HEK293T (cell line): Measurements from ENCODE around the gene NLRX1.

Experiments
- CTCF ChIA-PET: fragments of 350-600 bp; formaldehyde crosslinking; extraction: SDS; loops from one replicate; lab custom pipeline; 2021; ENCODE audit warnings: antibody characterized with exemption, inconsistent platforms; lab: Yijun Ruan, JAX
- POLR2A ChIA-PET: fragments of 350-600 bp; formaldehyde crosslinking; extraction: SDS; loops from one replicate; lab custom pipeline; 2020; ENCODE audit warnings: antibody characterized with exemption, inconsistent platforms; lab: Yijun Ruan, JAX
- DNase-seq: peaks from one replicate; pipeline ENCODE4 v3.0.0; 2012; ENCODE audit warnings: mixed read lengths; ENCODE audit errors: extremely low spot score
- ARNT ChIP-seq: fragments of 450-650 bp; IDR thresholded peaks from 2 replicates; pipeline ENCODE4 v1.6.1; 2017; ENCODE audit warnings: mild to moderate bottlenecking
- BHLHE40 ChIP-seq: fragments of 450-650 bp; IDR thresholded peaks from 2 replicates; pipeline ENCODE4 v1.6.1; 2016; ENCODE audit warnings: mild to moderate bottlenecking, moderate library complexity, borderline replicate concordance
- CTBP1 ChIP-seq: fragments of 450-650 bp; IDR thresholded peaks from 2 replicates; pipeline ENCODE4 v1.6.1; 2016; ENCODE audit warnings: borderline replicate concordance
- ELF4 ChIP-seq: fragments of 450-650 bp; IDR thresholded peaks from 2 replicates; pipeline ENCODE4 v1.6.1; 2017; ENCODE audit warnings: antibody characterized with exemption
- FOXA1 ChIP-seq: fragments of 450-650 bp; IDR thresholded peaks from 2 replicates; pipeline ENCODE4 v1.6.1; 2016; ENCODE audit warnings: mild to moderate bottlenecking
- FOXK2 ChIP-seq: fragments of 450-650 bp; IDR thresholded peaks from 2 replicates; pipeline ENCODE4 v1.6.1; 2016; ENCODE audit warnings: mild to moderate bottlenecking
- FOXM1 ChIP-seq: fragments of 450-650 bp; IDR thresholded peaks from 2 replicates; pipeline ENCODE4 v1.6.1; 2017; ENCODE audit warnings: mild to moderate bottlenecking, borderline replicate concordance
- HDGF ChIP-seq: fragments of 450-650 bp; IDR thresholded peaks from 2 replicates; pipeline ENCODE4 v1.6.1; 2017; ENCODE audit warnings: antibody characterized with exemption, borderline replicate concordance
- L3MBTL2 ChIP-seq: fragments of 450-650 bp; conservative IDR thresholded peaks from 2 replicates; pipeline ENCODE4 v1.6.1; 2016; ENCODE audit warnings: mild to moderate bottlenecking
- LEF1 ChIP-seq: fragments of 450-650 bp; IDR thresholded peaks from 2 replicates; pipeline ENCODE4 v1.6.1; 2017; ENCODE audit warnings: mild to moderate bottlenecking, borderline replicate concordance
- NFRKB ChIP-seq: fragments of 450-650 bp; IDR thresholded peaks from 2 replicates; pipeline ENCODE4 v1.6.1; 2016; ENCODE audit warnings: mild to moderate bottlenecking, moderate library complexity
- SP1 ChIP-seq: fragments of 450-650 bp; IDR thresholded peaks from 2 replicates; pipeline ENCODE4 v1.6.1; 2017
- SUZ12 ChIP-seq: fragments of 450-650 bp; IDR thresholded peaks from 2 replicates; pipeline ENCODE4 v1.6.1; 2016; ENCODE audit warnings: mild to moderate bottlenecking
- TARDBP ChIP-seq: fragments of 450-650 bp; IDR thresholded peaks from 2 replicates; pipeline ENCODE4 v1.6.1; 2016
- TF ChIP-seq, protein P1 (sequence below): fragments of 450-650 bp; IDR thresholded peaks from 2 replicates; pipeline ENCODE4 v1.6.1; 2016

NLRX1 gene

GRCh38 chr11:119168471-119169281 is at the start of gene NLRX1:
NLRX1 (plus strand) TSS chr11:119168725; CDS start chr11:119171404, 2,679 bp downstream.
- TF ChIP-seq, protein P1, sequence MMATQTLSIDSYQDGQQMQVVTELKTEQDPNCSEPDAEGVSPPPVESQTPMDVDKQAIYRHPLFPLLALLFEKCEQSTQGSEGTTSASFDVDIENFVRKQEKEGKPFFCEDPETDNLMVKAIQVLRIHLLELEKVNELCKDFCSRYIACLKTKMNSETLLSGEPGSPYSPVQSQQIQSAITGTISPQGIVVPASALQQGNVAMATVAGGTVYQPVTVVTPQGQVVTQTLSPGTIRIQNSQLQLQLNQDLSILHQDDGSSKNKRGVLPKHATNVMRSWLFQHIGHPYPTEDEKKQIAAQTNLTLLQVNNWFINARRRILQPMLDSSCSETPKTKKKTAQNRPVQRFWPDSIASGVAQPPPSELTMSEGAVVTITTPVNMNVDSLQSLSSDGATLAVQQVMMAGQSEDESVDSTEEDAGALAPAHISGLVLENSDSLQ = peak; percentile 14; the same call in 1 of the 2 replicates
- TF ChIP-seq FOXM1 = no peak
- TF ChIP-seq SUZ12 = no peak
- TF ChIP-seq ELF4 = peak; percentile 44; the same call in 1 of the 2 replicates
- no peak for TF ChIP-seq NFRKB
- ChIA-PET CTCF (interaction anchor here (0.6 to 1.7 kb wide), 7 partner anchors 11 to 139 kb away, joined by 3 to 14 read pairs (median 3); partner anchors contain the start of gene C2CD2L), POLR2A (interaction anchor here (0.5 to 1.8 kb wide), 14 partner anchors 8 to 74 kb away, joined by 3 to 10 read pairs (median 4); partner anchors contain the start of genes ABCG4, C2CD2L and CBL)
- peak; percentile 98 for DNase-seq

GRCh38 chr11:119118946-119119345 is 49.6 kb upstream of the NLRX1 start:
- CTCF ChIA-PET = no interaction called here
- POLR2A ChIA-PET = interaction anchor here (0.7 to 1.7 kb wide), 3 partner anchors 10 to 17 kb away, joined by 3 to 4 read pairs (median 4); partner anchors contain the start of gene C2CD2L

GRCh38 chr11:119120639-119121007 is 47.9 kb upstream of the NLRX1 start:
- CTCF ChIA-PET = interaction anchor here (0.6 to 1.4 kb wide), 2 partner anchors 14 to 186 kb away, joined by 3 to 4 read pairs; partner anchors contain the start of gene C2CD2L

More at GRCh38 chr11:119118946-119119345, 49.6 kb upstream of the NLRX1 start:
- TF ChIP-seq TARDBP (no peak), ARNT (no peak), SP1 (no peak), FOXK2 (no peak), L3MBTL2 (no peak), HDGF (no peak), FOXM1 (no peak), CTBP1 (no peak), NFRKB (no peak), ELF4 (no peak), FOXA1 (no peak), LEF1 (no peak)
- TF ChIP-seq, protein P1 = no peak
- DNase-seq = no peak

GRCh38 chr11:119121008-119121810 is 47.3 kb upstream of the NLRX1 start, which contains the start of gene HINFP:
HINFP (plus strand) TSS chr11:119121580; CDS start chr11:119126945, 5,365 bp downstream.
- CTCF ChIA-PET = interaction anchor here (0.6 to 1.4 kb wide), 2 partner anchors 15 to 185 kb away, joined by 3 to 4 read pairs; partner anchors contain the start of gene C2CD2L
- peak; percentile 63 for TF ChIP-seq ELF4
- TF ChIP-seq FOXK2 = no peak
- no peak for TF ChIP-seq BHLHE40
- TF ChIP-seq, protein P1 = peak; percentile 99
- no peak for TF ChIP-seq HDGF
- TF ChIP-seq TARDBP = peak; percentile 67
- no peak for TF ChIP-seq FOXA1
- TF ChIP-seq L3MBTL2 = peak; percentile 96
- DNase-seq = peak; percentile 99
- POLR2A ChIA-PET = interaction anchor here (0.7 to 3.6 kb wide), 16 partner anchors 10 to 217 kb away, joined by 3 to 67 read pairs (median 4); partner anchors contain the start of genes ABCG4, C2CD2L, DPAGT1 and HMBS

More at GRCh38 chr11:119120639-119121007, 47.9 kb upstream of the NLRX1 start:
- no peak for TF ChIP-seq LEF1
- TF ChIP-seq, protein P1 = peak; percentile 42; the same call in 1 of the 2 replicates
- POLR2A ChIA-PET = interaction anchor here (0.7 to 3.6 kb wide), 12 partner anchors 10 to 218 kb away, joined by 3 to 67 read pairs (median 4); partner anchors contain the start of genes ABCG4, C2CD2L, DPAGT1 and HMBS
- peak; percentile 45 for DNase-seq

DNA sequence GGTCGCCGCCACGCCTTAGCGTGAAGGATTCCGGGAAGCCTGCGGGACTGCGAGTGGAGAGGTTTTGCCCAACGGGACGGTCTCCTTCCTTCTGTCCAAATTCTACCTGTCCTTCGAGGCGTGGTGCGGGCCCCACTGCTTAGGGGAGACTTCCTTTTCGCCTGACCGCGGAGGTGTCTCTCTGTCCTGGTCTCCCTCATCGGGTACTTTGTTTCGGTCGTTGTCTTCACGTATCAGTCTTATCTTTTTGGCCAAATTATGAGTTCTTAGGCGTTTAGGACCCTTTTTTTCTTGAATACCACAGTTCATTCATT is 46.8 kb upstream of the NLRX1 start:
- CTCF ChIA-PET = no interaction called here
- POLR2A ChIA-PET = interaction anchor here (1.0 to 3.6 kb wide), 9 partner anchors 12 to 216 kb away, joined by 3 to 67 read pairs (median 4); partner anchors contain the start of genes ABCG4, C2CD2L, DPAGT1 and HMBS
- TF ChIP-seq LEF1 (no peak), CTBP1 (no peak), BHLHE40 (no peak), L3MBTL2 (no peak; the same call in none of the 2 replicates), ARNT (no peak), SUZ12 (no peak), FOXK2 (no peak)
- DNase-seq = no peak
